Transverse colon (tissue), 4 donors: Measurements from ENCODE around the gene C11orf91.

Experiments
- POLR2AphosphoS5 ChIP-seq, 3 donors: sonication (generic); formaldehyde crosslinking; IDR thresholded peaks; one replicate each; pipeline ENCODE4 v1.6.1; 2016; ENCODE audit warnings: antibody characterized with exemption in 3 of 3
- TF ChIP-seq, protein P1 (sequence below), 5 experiments: fragments of 200-600 bp in 3 of 5; fragments of 450-650 bp in 2 of 5; sonication (generic) in 3 of 5; IDR thresholded peaks; 1 replicate in 2 of 5; 2 replicates in 3 of 5; pipeline ENCODE4 v1.5.1; 2016 to 2017; ENCODE audit warnings: antibody characterized with exemption in 5 of 5, inconsistent platforms in 3 of 5, mild to moderate bottlenecking in 2 of 5, moderate library complexity in 1 of 5

GRCh38 chr11:33664827-33665226 is 35.8 kb downstream of the C11orf91 start:
- TF ChIP-seq, protein P1, sequence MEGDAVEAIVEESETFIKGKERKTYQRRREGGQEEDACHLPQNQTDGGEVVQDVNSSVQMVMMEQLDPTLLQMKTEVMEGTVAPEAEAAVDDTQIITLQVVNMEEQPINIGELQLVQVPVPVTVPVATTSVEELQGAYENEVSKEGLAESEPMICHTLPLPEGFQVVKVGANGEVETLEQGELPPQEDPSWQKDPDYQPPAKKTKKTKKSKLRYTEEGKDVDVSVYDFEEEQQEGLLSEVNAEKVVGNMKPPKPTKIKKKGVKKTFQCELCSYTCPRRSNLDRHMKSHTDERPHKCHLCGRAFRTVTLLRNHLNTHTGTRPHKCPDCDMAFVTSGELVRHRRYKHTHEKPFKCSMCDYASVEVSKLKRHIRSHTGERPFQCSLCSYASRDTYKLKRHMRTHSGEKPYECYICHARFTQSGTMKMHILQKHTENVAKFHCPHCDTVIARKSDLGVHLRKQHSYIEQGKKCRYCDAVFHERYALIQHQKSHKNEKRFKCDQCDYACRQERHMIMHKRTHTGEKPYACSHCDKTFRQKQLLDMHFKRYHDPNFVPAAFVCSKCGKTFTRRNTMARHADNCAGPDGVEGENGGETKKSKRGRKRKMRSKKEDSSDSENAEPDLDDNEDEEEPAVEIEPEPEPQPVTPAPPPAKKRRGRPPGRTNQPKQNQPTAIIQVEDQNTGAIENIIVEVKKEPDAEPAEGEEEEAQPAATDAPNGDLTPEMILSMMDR (IDR thresholded peaks at IDR 0.05): no peak
- TF ChIP-seq POLR2AphosphoS5 (IDR thresholded peaks at IDR 0.05): no peak
